H1 (cell line): ENCODE results near the gene KIF26B. TPM values are rescaled to one million over a fixed set of nuclear protein-coding genes. Genes with fewer than 3 reads are reported as not detected.

Source experiments
- CTCF ChIA-PET: fragments of 300-600 bp; sonication (Branson Sonifier 250); formaldehyde crosslinking; loops from one replicate; lab custom pipeline; 2021; ENCODE audit not compliant: partially characterized antibody; lab: Charles Lee
- POLR2A ChIA-PET: fragments of 300-600 bp; sonication (Branson Sonifier 250); formaldehyde crosslinking; loops from one replicate; lab custom pipeline; 2021; ENCODE audit warnings: inconsistent platforms; ENCODE audit not compliant: partially characterized antibody; lab: Charles Lee
- DNase-seq, 2 experiments: peaks; one replicate each; pipeline versions ENCODE4 v3.0.0 to v3.0.0-alpha.2; 2010 to 2022; ENCODE audit warnings: low spot score in 2 of 2, low read depth in 1 of 2, mixed read lengths in 1 of 2
- FAIRE-seq: peaks from 2 replicates; lab custom pipeline; 2011; peaks lifted over from hg19 to GRCh38; lab: Jason Lieb, UNC
- H2AFZ ChIP-seq: 2 replicates; pipeline ENCODE4 v1.8.1; 2012; ENCODE audit warnings: low read length, inconsistent platforms
- H2AK5ac ChIP-seq: 2 replicates; pipeline ENCODE4 v1.6.1; 2013; ENCODE audit warnings: low read depth, low read length
- H2BK120ac ChIP-seq: replicated peaks from 2 replicates; pipeline ENCODE3; 2013; ENCODE audit warnings: low read depth, low read length, inconsistent platforms
- H2BK12ac ChIP-seq: 2 replicates; pipeline ENCODE4 v1.6.1; 2013; ENCODE audit warnings: low read depth, low read length
- H2BK15ac ChIP-seq: 2 replicates; pipeline ENCODE4 v1.6.1; 2013; ENCODE audit warnings: low read length
- H2BK20ac ChIP-seq: 2 replicates; pipeline ENCODE4 v1.6.1; 2013; ENCODE audit warnings: low read length
- H2BK5ac ChIP-seq: 2 replicates; pipeline ENCODE4 v1.6.1; 2013; ENCODE audit warnings: low read depth, low read length
- H3K14ac ChIP-seq: 2 replicates; pipeline ENCODE4 v1.6.1; 2013; ENCODE audit warnings: inconsistent platforms; ENCODE audit not compliant: insufficient read length
- H3K18ac ChIP-seq: 2 replicates; pipeline ENCODE4 v1.6.1; 2013; ENCODE audit warnings: low read length; ENCODE audit errors: extremely low read depth
- H3K23ac ChIP-seq: 2 replicates; pipeline ENCODE4 v1.6.1; 2013; ENCODE audit warnings: inconsistent platforms; ENCODE audit not compliant: insufficient read length
- H3K23me2 ChIP-seq: 2 replicates; pipeline ENCODE4 v1.6.1; 2013; ENCODE audit warnings: low read depth, low read length
- H3K27ac ChIP-seq: 2 replicates; pipeline ENCODE4 v1.6.1; 2011; ENCODE audit warnings: low read depth, low read length, inconsistent platforms
- H3K27me3 ChIP-seq, 4 experiments: replicated peaks in 1 of 4; 1 replicate in 1 of 4; 2 replicates in 3 of 4; pipeline versions ENCODE4 v1.6.1 to v1.8.1; 2011 to 2013; ENCODE audit warnings: low read length in 3 of 4, mild to moderate bottlenecking in 3 of 4, inconsistent platforms in 2 of 4, mixed read lengths in 2 of 4, moderate library complexity in 1 of 4; ENCODE audit not compliant: control insufficient read depth in 3 of 4, insufficient read depth in 3 of 4; ENCODE audit errors: extremely low read depth in 1 of 4
- H3K36me3 ChIP-seq, 4 experiments: 2 replicates each; pipeline versions ENCODE4 v1.6.1 to v1.8.1; 2011 to 2013; ENCODE audit warnings: mild to moderate bottlenecking in 4 of 4, low read length in 3 of 4, moderate library complexity in 2 of 4, control low read depth in 1 of 4, inconsistent platforms in 1 of 4; ENCODE audit not compliant: insufficient read depth in 4 of 4, control insufficient read depth in 2 of 4
- H3K4ac ChIP-seq: replicated peaks from 2 replicates; pipeline ENCODE3; 2013; ENCODE audit warnings: low read length, low read depth, mixed read lengths, inconsistent platforms; ENCODE audit not compliant: insufficient read length
- H3K4me1 ChIP-seq, 4 experiments: replicated peaks in 1 of 4; 1 replicate in 1 of 4; 2 replicates in 3 of 4; pipeline versions ENCODE4 v1.6.1 to v1.8.1; 2011 to 2013; ENCODE audit warnings: low read length in 3 of 4, inconsistent platforms in 2 of 4, mixed read lengths in 1 of 4; ENCODE audit not compliant: insufficient read depth in 4 of 4, control insufficient read depth in 3 of 4
- H3K4me2 ChIP-seq, 2 experiments: 2 replicates each; pipeline versions ENCODE4 v1.6.1 to v1.8.1; 2011 to 2013; ENCODE audit warnings: low read depth in 2 of 2, low read length in 2 of 2, control low read depth in 1 of 2, inconsistent platforms in 1 of 2, mild to moderate bottlenecking in 1 of 2; ENCODE audit not compliant: insufficient read depth in 1 of 2
- H3K4me3 ChIP-seq, 4 experiments: fragments of 200-600, 300-600 bp in 1 of 4; sonication (generic), shearing (Covaris generic), sonication (Bioruptor Twin) in 1 of 4; 2 replicates each; pipeline versions ENCODE4 v1.5.1 to v1.8.1; 2011 to 2016; ENCODE audit warnings: low read length in 4 of 4, low read depth in 3 of 4, control low read depth in 2 of 4, inconsistent platforms in 2 of 4, mild to moderate bottlenecking in 2 of 4, mixed read lengths in 1 of 4, moderate library complexity in 1 of 4; ENCODE audit not compliant: insufficient read depth in 2 of 4; ENCODE audit errors: extremely low read depth in 1 of 4
- H3K56ac ChIP-seq: replicated peaks from 2 replicates; pipeline ENCODE3; 2013; ENCODE audit warnings: low read depth, mild to moderate bottlenecking, mixed read lengths, low read length, inconsistent platforms; ENCODE audit not compliant: insufficient read length
- H3K79me1 ChIP-seq: 2 replicates; pipeline ENCODE4 v1.6.1; 2013; ENCODE audit warnings: low read depth, low read length, control low read depth
- H3K79me2 ChIP-seq, 2 experiments: 2 replicates each; pipeline versions ENCODE4 v1.6.1 to v1.8.1; 2012 to 2013; ENCODE audit warnings: low read length in 2 of 2, mild to moderate bottlenecking in 2 of 2, inconsistent platforms in 1 of 2; ENCODE audit not compliant: insufficient read depth in 2 of 2, control insufficient read depth in 1 of 2
- H3K9ac ChIP-seq, 4 experiments: replicated peaks in 1 of 4; 1 replicate in 1 of 4; 2 replicates in 3 of 4; pipeline versions ENCODE4 v1.6.1 to v1.8.1; 2011 to 2013; ENCODE audit warnings: low read depth in 3 of 4, low read length in 3 of 4, control low read depth in 2 of 4, mild to moderate bottlenecking in 2 of 4, moderate library complexity in 2 of 4, inconsistent platforms in 1 of 4; ENCODE audit errors: extremely low read depth in 1 of 4
- H3K9me3 ChIP-seq, 2 experiments: 2 replicates each; pipeline versions ENCODE4 v1.6.1 to v1.8.1; 2012 to 2013; ENCODE audit warnings: mild to moderate bottlenecking in 2 of 2, moderate library complexity in 2 of 2, control low read depth in 1 of 2, inconsistent platforms in 1 of 2, low read depth in 1 of 2, low read length in 1 of 2, mixed read lengths in 1 of 2; ENCODE audit not compliant: insufficient read depth in 2 of 2
- H4K20me1 ChIP-seq, 2 experiments: replicated peaks in 1 of 2; 2 replicates each; pipeline versions ENCODE3 to v1.8.1; 2011 to 2013; ENCODE audit warnings: inconsistent platforms in 2 of 2, low read length in 2 of 2, mild to moderate bottlenecking in 1 of 2; ENCODE audit not compliant: insufficient read depth in 2 of 2, control insufficient read depth in 1 of 2
- H4K5ac ChIP-seq: 2 replicates; pipeline ENCODE4 v1.6.1; 2013; ENCODE audit warnings: low read length, low read depth, mixed read lengths, inconsistent platforms; ENCODE audit not compliant: insufficient read length
- H4K8ac ChIP-seq: 2 replicates; pipeline ENCODE4 v1.8.0; 2013; ENCODE audit warnings: mild to moderate bottlenecking, moderate library complexity, low read length, inconsistent platforms; ENCODE audit not compliant: insufficient read depth; ENCODE audit errors: extremely low read depth
- H4K91ac ChIP-seq: replicated peaks from 2 replicates; pipeline ENCODE3; 2013; ENCODE audit warnings: low read length, mixed read lengths, inconsistent platforms; ENCODE audit not compliant: insufficient read length
- ASH2L ChIP-seq: fragments of 200-600, 300-600 bp; sonication (generic); IDR thresholded peaks from one replicate; pipeline ENCODE4 v1.7.1; 2017; ENCODE audit warnings: low read length
- CTBP2 ChIP-seq: IDR thresholded peaks from 2 replicates; pipeline ENCODE4 v1.7.0; 2011; ENCODE audit warnings: borderline replicate concordance, mild to moderate bottlenecking, moderate library complexity, mixed read lengths, low read length; ENCODE audit not compliant: insufficient read depth, insufficient read length
- E2F6 ChIP-seq: IDR thresholded peaks from 2 replicates; pipeline ENCODE4 v1.6.1; 2012; ENCODE audit warnings: inconsistent platforms
- FOSL1 ChIP-seq: IDR thresholded peaks from 2 replicates; pipeline ENCODE4 v1.6.1; 2011; ENCODE audit warnings: mild to moderate bottlenecking, low read depth, low read length, moderate library complexity; ENCODE audit not compliant: insufficient read depth
- HDAC6 ChIP-seq: IDR thresholded peaks from one replicate; pipeline ENCODE4 v1.7.1; 2012; ENCODE audit warnings: low read depth, mild to moderate bottlenecking, inconsistent platforms, low read length, moderate library complexity
- JUN ChIP-seq: IDR thresholded peaks from 2 replicates; pipeline ENCODE4 v1.6.1; 2011; ENCODE audit warnings: low read depth, mild to moderate bottlenecking, improper control_type of control experiment, low read length
- MAFK ChIP-seq: IDR thresholded peaks from 2 replicates; pipeline ENCODE4 v1.6.1; 2012; ENCODE audit warnings: low read depth, mild to moderate bottlenecking, improper control_type of control experiment, low read length
- RFX5 ChIP-seq: IDR thresholded peaks from 2 replicates; pipeline ENCODE4 v1.6.1; 2011; ENCODE audit warnings: low read depth, low read length, improper control_type of control experiment, borderline replicate concordance
- TEAD4 ChIP-seq: IDR thresholded peaks from 2 replicates; pipeline ENCODE4 v1.6.1; 2012; ENCODE audit warnings: low read depth, low read length, inconsistent platforms, mixed read lengths
- WGBS, 2 experiments: shearing (Covaris generic) in 1 of 2; methylation state at CpG; one replicate each; pipeline versions ENCODE4 v1.1.6 to v1.1.7; 2013 to 2015; ENCODE audit warnings: low lambda C conversion rate in 2 of 2, mixed read lengths in 2 of 2, inconsistent platforms in 1 of 2, low coverage in 1 of 2, missing lambda C conversion rate in 1 of 2; ENCODE audit not compliant: insufficient replicate concordance in 2 of 2, insufficient coverage in 1 of 2, insufficient read length in 1 of 2; ENCODE audit errors: extremely low coverage in 1 of 2, missing lambda C conversion rate in 1 of 2; 5-methylcytosine and 5-hydroxymethylcytosine counted together
- polyA plus RNA-seq, 7 experiments: library from polyadenylated mRNA; depleted of rRNA in 3 of 7; stranded (reverse) in 5 of 7; unstranded in 2 of 7; fragments of >200 nt in 5 of 7; fragments of 200-250 nt in 2 of 7; gene quantifications; 1 replicate in 5 of 7; 2 replicates in 1 of 7; 4 replicates in 1 of 7; pipeline versions ENCODE4 v1.2.1 to v1.2.3, GENCODE V29; 2011 to 2013; ENCODE audit warnings: missing spikeins in 2 of 7, mixed read lengths in 2 of 7
- total RNA-seq: library from RNA; stranded (reverse); fragmentation: NEBNext Ultra II Directional; extraction: Animal tissue kit (Norgen Biotek cat#: 25700); gene quantifications from 2 replicates; pipeline ENCODE4 v1.2.1, GENCODE V29; 2021

Gene KIF26B
- total and polyA plus RNA-seq, 2 of the 8 experiments (the other 6 are each of a cell fraction or from before 2014, with no cell fraction given): 0.06 to 0.28 TPM

GRCh38 chr1:245501633-245502032 lies 346.8 kb downstream of the KIF26B start:
- FAIRE-seq: no peak
- no peaks in the 10 kb centered on the region for H3K9me3 ChIP-seq
- POLR2A ChIA-PET: no interaction called here
- TF ChIP-seq RFX5 (no peak), E2F6 (no peak), FOSL1 (no peak), ASH2L (no peak), HDAC6 (no peak), CTBP2 (no peak), TEAD4 (no peak), JUN (no peak), MAFK (no peak)

More at GRCh38 chr1:245501633-245502032, 346.8 kb downstream of the KIF26B start:
- Histone ChIP-seq H3K4me3 (no peak overlapping the region), H2BK20ac (no peak overlapping the region), H3K56ac (no peak overlapping the region), H3K4me2 (no peak overlapping the region), H3K79me2 (no peaks in the 10 kb centered on the region), H2BK5ac (no peak overlapping the region), H3K79me1 (no peaks in the 10 kb centered on the region), H2BK12ac (no peak overlapping the region), H2BK120ac (no peak overlapping the region), H3K18ac (no peak overlapping the region), H3K27me3 (no peaks in the 10 kb centered on the region), H4K20me1 (no peaks in the 10 kb centered on the region), H4K8ac (no peak overlapping the region), H2BK15ac (no peak overlapping the region), H3K9ac (no peak overlapping the region), H3K14ac (no peak overlapping the region), H3K4me1 (no peaks in the 10 kb centered on the region), H3K23me2 (no peaks in the 10 kb centered on the region), H4K91ac (no peak overlapping the region), H3K23ac (no peak overlapping the region), H3K36me3 (no peaks in the 10 kb centered on the region), H2AK5ac (no peak overlapping the region), H3K4ac (no peak overlapping the region), H3K27ac (no peak overlapping the region), H2AFZ (no peak overlapping the region), H4K5ac (no peak overlapping the region)
- CTCF ChIA-PET: interaction anchor here (0.9 to 2.8 kb wide), 4 partner anchors 9 to 13 kb away, joined by 3 to 18 read pairs (median 3); no protein-coding TSS in a partner anchor
- 94% methylated on average over 7 of the region's 7 CpGs; no CpG with 5 or more reads in 1 of the 2 experiments for WGBS, 2 experiments
- DNase-seq: no peak
